Measurements from ENCODE around the gene DVL1. TPM values are rescaled to one million over a fixed set of nuclear protein-coding genes. Genes with fewer than 3 reads are reported as not detected.

The DVL1 gene
- total and polyA plus RNA-seq, 2 of the 13 experiments (the other 11 are each of a cell fraction or from before 2014, with no cell fraction given): 30.8 to 60.4 TPM

DNA sequence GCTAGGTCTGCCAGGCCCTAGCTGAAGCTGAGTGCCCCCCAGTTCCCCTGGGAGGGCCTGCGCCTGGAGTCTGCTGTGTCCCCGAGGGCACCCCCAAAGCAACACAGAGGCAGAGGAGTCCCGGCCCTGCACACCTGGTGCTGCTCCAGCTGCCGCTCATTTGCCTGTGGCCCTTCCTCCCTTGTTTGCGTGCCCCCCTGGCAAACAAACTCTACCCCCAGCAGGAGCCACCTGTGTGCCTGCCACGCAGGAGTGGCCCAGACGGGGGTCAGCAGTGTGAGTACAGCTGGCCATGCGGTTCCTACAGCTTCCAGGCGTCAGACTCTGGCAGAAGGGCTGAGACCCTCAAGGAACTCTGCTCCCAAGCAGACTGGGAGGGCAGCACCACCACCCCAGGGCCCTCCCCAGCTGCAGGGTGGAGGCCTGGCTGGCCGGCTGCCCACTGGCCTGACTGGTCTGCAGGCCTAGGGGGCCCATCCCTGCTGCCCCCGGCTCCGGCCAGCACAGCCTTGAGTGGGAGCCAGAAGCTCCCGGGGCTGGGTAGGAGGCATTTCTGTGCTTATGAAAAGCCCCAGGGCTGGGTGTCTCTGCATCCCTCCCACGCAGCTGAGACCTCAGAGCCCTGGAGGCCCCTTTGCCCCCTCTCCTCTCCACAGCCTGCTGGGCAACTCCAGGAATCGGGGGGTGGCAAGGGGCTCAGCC lies 18.7 kb downstream of the DVL1 start (continued):
- TF ChIP-seq, protein P1, sequence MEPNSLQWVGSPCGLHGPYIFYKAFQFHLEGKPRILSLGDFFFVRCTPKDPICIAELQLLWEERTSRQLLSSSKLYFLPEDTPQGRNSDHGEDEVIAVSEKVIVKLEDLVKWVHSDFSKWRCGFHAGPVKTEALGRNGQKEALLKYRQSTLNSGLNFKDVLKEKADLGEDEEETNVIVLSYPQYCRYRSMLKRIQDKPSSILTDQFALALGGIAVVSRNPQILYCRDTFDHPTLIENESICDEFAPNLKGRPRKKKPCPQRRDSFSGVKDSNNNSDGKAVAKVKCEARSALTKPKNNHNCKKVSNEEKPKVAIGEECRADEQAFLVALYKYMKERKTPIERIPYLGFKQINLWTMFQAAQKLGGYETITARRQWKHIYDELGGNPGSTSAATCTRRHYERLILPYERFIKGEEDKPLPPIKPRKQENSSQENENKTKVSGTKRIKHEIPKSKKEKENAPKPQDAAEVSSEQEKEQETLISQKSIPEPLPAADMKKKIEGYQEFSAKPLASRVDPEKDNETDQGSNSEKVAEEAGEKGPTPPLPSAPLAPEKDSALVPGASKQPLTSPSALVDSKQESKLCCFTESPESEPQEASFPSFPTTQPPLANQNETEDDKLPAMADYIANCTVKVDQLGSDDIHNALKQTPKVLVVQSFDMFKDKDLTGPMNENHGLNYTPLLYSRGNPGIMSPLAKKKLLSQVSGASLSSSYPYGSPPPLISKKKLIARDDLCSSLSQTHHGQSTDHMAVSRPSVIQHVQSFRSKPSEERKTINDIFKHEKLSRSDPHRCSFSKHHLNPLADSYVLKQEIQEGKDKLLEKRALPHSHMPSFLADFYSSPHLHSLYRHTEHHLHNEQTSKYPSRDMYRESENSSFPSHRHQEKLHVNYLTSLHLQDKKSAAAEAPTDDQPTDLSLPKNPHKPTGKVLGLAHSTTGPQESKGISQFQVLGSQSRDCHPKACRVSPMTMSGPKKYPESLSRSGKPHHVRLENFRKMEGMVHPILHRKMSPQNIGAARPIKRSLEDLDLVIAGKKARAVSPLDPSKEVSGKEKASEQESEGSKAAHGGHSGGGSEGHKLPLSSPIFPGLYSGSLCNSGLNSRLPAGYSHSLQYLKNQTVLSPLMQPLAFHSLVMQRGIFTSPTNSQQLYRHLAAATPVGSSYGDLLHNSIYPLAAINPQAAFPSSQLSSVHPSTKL (CRISPR knock-in tag; IDR thresholded peaks at IDR 0.05): no peak
- TF ChIP-seq SKIL (CRISPR knock-in tag; IDR thresholded peaks at IDR 0.05; ENCODE audit: borderline replicate concordance) (no peak), RBM22 (optimal IDR thresholded peaks at IDR 0.05; ENCODE audit: low read length) (no peak), KAT7 (CRISPR knock-in tag; IDR thresholded peaks at IDR 0.05; ENCODE audit: borderline replicate concordance) (no peak), ZNF567 (CRISPR knock-in tag; IDR thresholded peaks at IDR 0.05; ENCODE audit: borderline replicate concordance) (no peak), MED13 (CRISPR knock-in tag; IDR thresholded peaks at IDR 0.05) (no peak), MIER3 (CRISPR knock-in tag; IDR thresholded peaks at IDR 0.05; ENCODE audit: borderline replicate concordance) (no peak), ZNF816 (CRISPR knock-in tag; IDR thresholded peaks at IDR 0.05; ENCODE audit: borderline replicate concordance) (no peak), ZNF784 (CRISPR knock-in tag; IDR thresholded peaks at IDR 0.05; ENCODE audit: borderline replicate concordance) (no peak), ZNF550 (CRISPR knock-in tag; IDR thresholded peaks at IDR 0.05; ENCODE audit: borderline replicate concordance) (no peak), RARA (CRISPR knock-in tag; IDR thresholded peaks at IDR 0.05) (no peak), ZNF749 (CRISPR knock-in tag; IDR thresholded peaks at IDR 0.05; ENCODE audit: borderline replicate concordance) (0 out of 2 replicates have a peak, but pooled peaks have one; percentile 37), POLR2G (IDR thresholded peaks at IDR 0.05; ENCODE audit: low read depth, low read length) (0 out of 2 replicates have a peak, but pooled peaks have one; percentile 5), ZNF326 (CRISPR knock-in tag; IDR thresholded peaks at IDR 0.05; ENCODE audit: borderline replicate concordance) (no peak), SPEN (CRISPR knock-in tag; IDR thresholded peaks at IDR 0.05; ENCODE audit: low read depth) (0 out of 2 replicates have a peak, but pooled peaks have one; percentile 7), ZNF563 (CRISPR knock-in tag; IDR thresholded peaks at IDR 0.05) (0 out of 2 replicates have a peak, but pooled peaks have one; percentile 44), ATF4 (CRISPR knock-in tag; IDR thresholded peaks at IDR 0.05) (no peak)
- TF ChIP-seq, protein P2, sequence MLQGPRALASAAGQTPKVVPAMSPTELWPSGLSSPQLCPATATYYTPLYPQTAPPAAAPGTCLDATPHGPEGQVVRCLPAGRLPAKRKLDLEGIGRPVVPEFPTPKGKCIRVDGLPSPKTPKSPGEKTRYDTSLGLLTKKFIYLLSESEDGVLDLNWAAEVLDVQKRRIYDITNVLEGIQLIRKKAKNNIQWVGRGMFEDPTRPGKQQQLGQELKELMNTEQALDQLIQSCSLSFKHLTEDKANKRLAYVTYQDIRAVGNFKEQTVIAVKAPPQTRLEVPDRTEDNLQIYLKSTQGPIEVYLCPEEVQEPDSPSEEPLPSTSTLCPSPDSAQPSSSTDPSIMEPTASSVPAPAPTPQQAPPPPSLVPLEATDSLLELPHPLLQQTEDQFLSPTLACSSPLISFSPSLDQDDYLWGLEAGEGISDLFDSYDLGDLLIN (CRISPR knock-in tag; IDR thresholded peaks at IDR 0.05; ENCODE audit: borderline replicate concordance): no peak

Data from HepG2 (cell line).